ENCODE results near the gene SLK.

SLK gene

GRCh38 chr10:104046651-104047050 is 79.7 kb downstream of the SLK start:
- DNase-seq, result no peak
- Histone ChIP-seq H3K4me3 (ENCODE audit: low read length) (no peak overlapping the region), H2BK120ac (ENCODE audit: low read depth, low read length) (no peak overlapping the region), H3K18ac (ENCODE audit: low read length) (no peak overlapping the region), H3K27me3 (ENCODE audit: insufficient read depth, low read length, poor library complexity) (no peaks in the 10 kb centered on the region), H3K36me3 (ENCODE audit: control insufficient read depth, insufficient read depth, low read length) (no peaks in the 10 kb centered on the region), H3K56ac (ENCODE audit: low read length) (no peak overlapping the region), H3K4me1 (ENCODE audit: control insufficient read depth, low read depth, low read length) (peaks cover 2% of the 10 kb centered on the region), H3K4me2 (ENCODE audit: low read length) (no peak overlapping the region), H3K79me1 (ENCODE audit: low read length) (no peaks in the 10 kb centered on the region), H4K8ac (ENCODE audit: low read depth, low read length) (no peak overlapping the region), H3K79me2 (ENCODE audit: control insufficient read depth, insufficient read depth, low read length) (no peaks in the 10 kb centered on the region), H3K4ac (ENCODE audit: low read depth, low read length) (no peak overlapping the region), H3K23ac (ENCODE audit: low read length) (no peak overlapping the region), H3K9ac (ENCODE audit: low read length) (no peak overlapping the region), H2BK5ac (ENCODE audit: low read length) (no peak overlapping the region), H3K27ac (ENCODE audit: low read depth, low read length) (no peak overlapping the region), H4K5ac (ENCODE audit: low read length) (no peak overlapping the region), H2AK5ac (ENCODE audit: low read length) (no peak overlapping the region), H2BK15ac (replicated peaks; ENCODE audit: low read depth) (no peak overlapping the region)
- whole genome bisulfite sequencing (ENCODE audit: extremely low coverage, insufficient coverage, low lambda C conversion rate), result no CpG with 5 or more reads among the region's 6 CpGs

- no peaks in the 10 kb centered on the region for H3K27me3 ChIP-seq (ENCODE audit: insufficient read depth, low read length, poor library complexity)
- no peak overlapping the region for H4K8ac ChIP-seq (ENCODE audit: low read depth, low read length)
- H3K4me1 ChIP-seq (ENCODE audit: control insufficient read depth, low read depth, low read length), result peaks cover 2% of the 10 kb centered on the region
- no peak overlapping the region for H3K18ac ChIP-seq (ENCODE audit: low read length)
- H3K79me1 ChIP-seq (ENCODE audit: low read length), result no peaks in the 10 kb centered on the region
- no peak overlapping the region for H4K5ac ChIP-seq (ENCODE audit: low read length)
- no peaks in the 10 kb centered on the region for H3K36me3 ChIP-seq (ENCODE audit: control insufficient read depth, insufficient read depth, low read length)
- no peak overlapping the region for H2AK5ac ChIP-seq (ENCODE audit: low read length)
- no CpG with 5 or more reads among the region's 8 CpGs for WGBS (ENCODE audit: extremely low coverage, insufficient coverage, low lambda C conversion rate)
- H2BK5ac ChIP-seq (ENCODE audit: low read length), result no peak overlapping the region
- no peak overlapping the region for H3K23ac ChIP-seq (ENCODE audit: low read length)
- no peak overlapping the region for H3K9ac ChIP-seq (ENCODE audit: low read length)
- H3K4me2 ChIP-seq (ENCODE audit: low read length), result no peak overlapping the region
- DNase-seq, result no peak
- H3K79me2 ChIP-seq (ENCODE audit: control insufficient read depth, insufficient read depth, low read length), result no peaks in the 10 kb centered on the region
- no peak overlapping the region for H3K56ac ChIP-seq (ENCODE audit: low read length)
- H2BK120ac ChIP-seq (ENCODE audit: low read depth, low read length), result no peak overlapping the region
- H3K4me3 ChIP-seq (ENCODE audit: low read length), result no peak overlapping the region
- H2BK15ac ChIP-seq (replicated peaks; ENCODE audit: low read depth), result no peak overlapping the region
- no peak overlapping the region for H3K27ac ChIP-seq (ENCODE audit: low read depth, low read length)
- H3K4ac ChIP-seq (ENCODE audit: low read depth, low read length), result no peak overlapping the region
Observed at GRCh38 chr10:104049504-104050250, 82.7 kb downstream of the SLK start.

- no peaks in the 10 kb centered on the region for H3K79me2 ChIP-seq (ENCODE audit: control insufficient read depth, insufficient read depth, low read length)
- DNase-seq, result no peak
Observed at GRCh38 chr10:104052431-104052830, 85.5 kb downstream of the SLK start.

GRCh38 chr10:104053201-104053600 is 86.3 kb downstream of the SLK start:
- no peak overlapping the region for H3K9ac ChIP-seq (ENCODE audit: low read length)
- no peak overlapping the region for H3K4me2 ChIP-seq (ENCODE audit: low read length)
- no peak overlapping the region for H4K5ac ChIP-seq (ENCODE audit: low read length)
- no peaks in the 10 kb centered on the region for H3K27me3 ChIP-seq (ENCODE audit: insufficient read depth, low read length, poor library complexity)
- H3K4ac ChIP-seq (ENCODE audit: low read depth, low read length), result no peak overlapping the region
- WGBS (ENCODE audit: extremely low coverage, insufficient coverage, low lambda C conversion rate), result no CpG with 5 or more reads among the region's 4 CpGs
- no peak overlapping the region for H3K18ac ChIP-seq (ENCODE audit: low read length)
- H3K36me3 ChIP-seq (ENCODE audit: control insufficient read depth, insufficient read depth, low read length), result no peaks in the 10 kb centered on the region
- H2BK120ac ChIP-seq (ENCODE audit: low read depth, low read length), result no peak overlapping the region
- no peak overlapping the region for H3K56ac ChIP-seq (ENCODE audit: low read length)
- no peak overlapping the region for H3K4me3 ChIP-seq (ENCODE audit: low read length)
- H3K27ac ChIP-seq (ENCODE audit: low read depth, low read length), result no peak overlapping the region
- no peak for DNase-seq
- H4K8ac ChIP-seq (ENCODE audit: low read depth, low read length), result no peak overlapping the region
- H2AK5ac ChIP-seq (ENCODE audit: low read length), result no peak overlapping the region
- no peaks in the 10 kb centered on the region for H3K79me2 ChIP-seq (ENCODE audit: control insufficient read depth, insufficient read depth, low read length)
- no peaks in the 10 kb centered on the region for H3K79me1 ChIP-seq (ENCODE audit: low read length)
- no peak overlapping the region for H3K23ac ChIP-seq (ENCODE audit: low read length)
- no peaks in the 10 kb centered on the region for H3K4me1 ChIP-seq (ENCODE audit: control insufficient read depth, low read depth, low read length)
- no peak overlapping the region for H2BK15ac ChIP-seq (replicated peaks; ENCODE audit: low read depth)
- H2BK5ac ChIP-seq (ENCODE audit: low read length), result no peak overlapping the region

More at GRCh38 chr10:104052431-104052830, 85.5 kb downstream of the SLK start:
- Histone ChIP-seq H4K5ac (ENCODE audit: low read length) (no peak overlapping the region), H2BK5ac (ENCODE audit: low read length) (no peak overlapping the region), H3K4ac (ENCODE audit: low read depth, low read length) (no peak overlapping the region), H3K4me1 (ENCODE audit: control insufficient read depth, low read depth, low read length) (no peaks in the 10 kb centered on the region), H4K8ac (ENCODE audit: low read depth, low read length) (no peak overlapping the region), H3K9ac (ENCODE audit: low read length) (no peak overlapping the region), H3K4me2 (ENCODE audit: low read length) (no peak overlapping the region), H2BK120ac (ENCODE audit: low read depth, low read length) (no peak overlapping the region), H3K23ac (ENCODE audit: low read length) (no peak overlapping the region), H3K27me3 (ENCODE audit: insufficient read depth, low read length, poor library complexity) (no peaks in the 10 kb centered on the region), H3K27ac (ENCODE audit: low read depth, low read length) (no peak overlapping the region), H3K79me1 (ENCODE audit: low read length) (no peaks in the 10 kb centered on the region), H3K4me3 (ENCODE audit: low read length) (no peak overlapping the region), H3K36me3 (ENCODE audit: control insufficient read depth, insufficient read depth, low read length) (no peaks in the 10 kb centered on the region), H3K56ac (ENCODE audit: low read length) (no peak overlapping the region), H2AK5ac (ENCODE audit: low read length) (no peak overlapping the region), H3K18ac (ENCODE audit: low read length) (no peak overlapping the region), H2BK15ac (replicated peaks; ENCODE audit: low read depth) (no peak overlapping the region)
- no CpG with 5 or more reads among the region's 2 CpGs for WGBS (ENCODE audit: extremely low coverage, insufficient coverage, low lambda C conversion rate)

GRCh38 chr10:104054430-104054829 is 87.5 kb downstream of the SLK start:
- Histone ChIP-seq H3K4me1 (ENCODE audit: control insufficient read depth, low read depth, low read length) (no peaks in the 10 kb centered on the region), H3K27me3 (ENCODE audit: insufficient read depth, low read length, poor library complexity) (no peaks in the 10 kb centered on the region), H3K4me2 (ENCODE audit: low read length) (no peak overlapping the region), H3K56ac (ENCODE audit: low read length) (peak overlapping the region; percentile 31), H3K79me2 (ENCODE audit: control insufficient read depth, insufficient read depth, low read length) (no peaks in the 10 kb centered on the region), H3K23ac (ENCODE audit: low read length) (no peak overlapping the region), H3K9ac (ENCODE audit: low read length) (no peak overlapping the region), H2BK5ac (ENCODE audit: low read length) (no peak overlapping the region), H2BK15ac (replicated peaks; ENCODE audit: low read depth) (no peak overlapping the region), H3K18ac (ENCODE audit: low read length) (no peak overlapping the region), H3K4ac (ENCODE audit: low read depth, low read length) (no peak overlapping the region), H4K5ac (ENCODE audit: low read length) (no peak overlapping the region), H2BK120ac (ENCODE audit: low read depth, low read length) (no peak overlapping the region), H3K4me3 (ENCODE audit: low read length) (no peak overlapping the region), H4K8ac (ENCODE audit: low read depth, low read length) (no peak overlapping the region), H2AK5ac (ENCODE audit: low read length) (no peak overlapping the region), H3K36me3 (ENCODE audit: control insufficient read depth, insufficient read depth, low read length) (no peaks in the 10 kb centered on the region), H3K27ac (ENCODE audit: low read depth, low read length) (no peak overlapping the region), H3K79me1 (ENCODE audit: low read length) (no peaks in the 10 kb centered on the region)
- DNase-seq, result no peak
- WGBS (ENCODE audit: extremely low coverage, insufficient coverage, low lambda C conversion rate), result no CpG with 5 or more reads among the region's 8 CpGs

All from mesendoderm (in vitro differentiated cells).